H4 (cell line): Measurements from ENCODE around the gene SCGB2A2. TPM values are rescaled to one million over a fixed set of nuclear protein-coding genes. Genes with fewer than 3 reads are reported as not detected.

ENCODE experiments used
- DNase-seq: peaks from one replicate; pipeline ENCODE4 v3.0.0-alpha.2; 2015; ENCODE audit warnings: low spot score
- total RNA-seq: library from RNA; depleted of rRNA; stranded (reverse); fragments of >200 nt; shearing (Covaris generic); gene quantifications from 2 replicates; pipeline ENCODE4 v1.2.3, GENCODE V29; 2014; rRNA removed

The SCGB2A2 gene
- total RNA-seq, 1 experiment from 2014 or later = not detected

GRCh38 chr11:62306227-62306626 lies 36.3 kb downstream of the SCGB2A2 start:
- no peak for DNase-seq

GRCh38 chr11:62307950-62308349 lies 38.0 kb downstream of the SCGB2A2 start:
- no peak for DNase-seq

GRCh38 chr11:62309991-62310390 lies 40.0 kb downstream of the SCGB2A2 start:
- no peak for DNase-seq

- no peak for DNase-seq
These were observed 45.5 kb downstream of the SCGB2A2 start for GRCh38 chr11:62315431-62315830.

- DNase-seq = no peak
These were observed 52.6 kb downstream of the SCGB2A2 start for GRCh38 chr11:62322524-62322923.

Other genes starting within 250 kb of the SCGB2A2 start
- 33.3 and 48.9 TPM in 2 replicates for gene INCENP, start 146.1 kb upstream of the SCGB2A2 start, total RNA-seq
- not detected in 2 replicates for gene SCGB1D1, start 79.9 kb upstream of the SCGB2A2 start, total RNA-seq
- gene SCGB2A1, start 61.5 kb upstream of the SCGB2A2 start, total RNA-seq = not detected in 2 replicates
- not detected in 2 replicates for gene SCGB1D2, start 27.9 kb upstream of the SCGB2A2 start, total RNA-seq
- gene SCGB1D4, start 28.9 kb downstream of the SCGB2A2 start, total RNA-seq = not detected in 2 replicates
- 4.3 and 10.6 TPM in 2 replicates for gene ASRGL1, start 67.3 kb downstream of the SCGB2A2 start, total RNA-seq
- not detected in 2 replicates for gene SCGB1A1, start 148.9 kb downstream of the SCGB2A2 start, total RNA-seq